CD4-positive, alpha-beta memory T cell (primary cell): ENCODE measurements around the gene FNBP1L. TPM values are rescaled to one million over a fixed set of nuclear protein-coding genes. Genes with fewer than 3 reads are reported as not detected.

Source experiments
- CTCF ChIA-PET: fragments of 350-600 bp; sonication (Branson Sonifier 250); formaldehyde crosslinking; loops from one replicate; lab custom pipeline; 2021; ENCODE audit warnings: inconsistent platforms; ENCODE audit not compliant: partially characterized antibody; lab: Charles Lee
- POLR2A ChIA-PET: fragments of 350-600 bp; sonication (Branson Sonifier 250); formaldehyde crosslinking; loops from one replicate; lab custom pipeline; 2021; ENCODE audit not compliant: partially characterized antibody; lab: Charles Lee
- DNase-seq, 5 donors: peaks; one replicate each; pipeline versions ENCODE4 v3.0.0 to v3.0.0-alpha.2; 2020 to 2022; ENCODE audit warnings: mixed read lengths in 1 of 5
- H3K27ac ChIP-seq: one replicate; pipeline ENCODE4 v1.7.0; 2013; ENCODE audit warnings: low read depth, low read length
- H3K27me3 ChIP-seq: 2 replicates; pipeline ENCODE4 v1.7.0; 2013; ENCODE audit warnings: mild to moderate bottlenecking, low read length, moderate library complexity; ENCODE audit not compliant: insufficient read depth
- H3K36me3 ChIP-seq: 2 replicates; pipeline ENCODE4 v1.7.0; 2013; ENCODE audit warnings: mild to moderate bottlenecking, low read length, moderate library complexity; ENCODE audit not compliant: insufficient read depth
- H3K4me1 ChIP-seq: 2 replicates; pipeline ENCODE4 v1.7.0; 2013; ENCODE audit warnings: mild to moderate bottlenecking, low read length, moderate library complexity; ENCODE audit not compliant: insufficient read depth
- H3K4me3 ChIP-seq, 2 donors: one replicate each; pipeline ENCODE4 v1.7.0; 2013; ENCODE audit warnings: low read length in 2 of 2, mild to moderate bottlenecking in 1 of 2
- H3K9me3 ChIP-seq, 2 donors: one replicate each; pipeline ENCODE4 v1.7.0; 2013; ENCODE audit warnings: low read length in 2 of 2, control low read depth in 1 of 2; ENCODE audit not compliant: control insufficient read depth in 1 of 2
- H3K27ac Mint-ChIP-seq, 7 donors: one replicate each; pipeline ENCODE4 v1.8.0; 2020 to 2021; ENCODE audit warnings: mixed read lengths in 7 of 7, mild to moderate bottlenecking in 6 of 7, inconsistent platforms in 3 of 7, moderate library complexity in 3 of 7
- H3K27me3 Mint-ChIP-seq, 2 donors: one replicate each; pipeline ENCODE4 v1.8.0; 2020 to 2021; ENCODE audit warnings: mixed read lengths in 2 of 2
- H3K36me3 Mint-ChIP-seq, 2 donors: one replicate each; pipeline ENCODE4 v1.8.0; 2020 to 2021; ENCODE audit warnings: mixed read lengths in 2 of 2, inconsistent platforms in 1 of 2, mild to moderate bottlenecking in 1 of 2
- H3K4me1 Mint-ChIP-seq, 4 donors: one replicate each; pipeline ENCODE4 v1.8.0; 2020 to 2021; ENCODE audit warnings: mixed read lengths in 4 of 4, mild to moderate bottlenecking in 1 of 4
- H3K4me3 Mint-ChIP-seq, 8 donors: one replicate each; pipeline ENCODE4 v1.8.0; 2020 to 2021; ENCODE audit warnings: mixed read lengths in 8 of 8, mild to moderate bottlenecking in 7 of 8, moderate library complexity in 6 of 8, inconsistent platforms in 3 of 8
- H3K9me3 Mint-ChIP-seq, 8 donors: one replicate each; pipeline ENCODE4 v1.8.0; 2020 to 2021; ENCODE audit warnings: mixed read lengths in 8 of 8, mild to moderate bottlenecking in 5 of 8, inconsistent platforms in 3 of 8, moderate library complexity in 1 of 8
- intact Hi-C: fragments of 100-400 bp; cut with micrococcal nuclease; formaldehyde crosslinking; loops from one replicate; pipeline ENCODE4 v1.15.1; 2023
- polyA plus RNA-seq, 2 donors: library from polyadenylated mRNA; unstranded; fragments of 300-500 nt; fragmentation: Illumina TruSeq; gene quantifications; one replicate each; pipeline ENCODE4 v1.2.3, GENCODE V29; 2021
- total RNA-seq, 2 experiments: library from RNA; stranded (reverse); gene quantifications; one replicate each; pipeline ENCODE4 v1.2.3, GENCODE V29; 2021

The FNBP1L gene
- total and polyA plus RNA-seq, 4 experiments from 2014 or later, result 0.53 to 2.2 (median 1.6) TPM

- H3K36me3 Mint-ChIP-seq, result no peaks in the 10 kb centered on the region
- no peak overlapping the region for H3K4me3 Mint-ChIP-seq
- Histone ChIP-seq H3K27me3 (no peaks in the 10 kb centered on the region), H3K9me3 (no peaks in the 10 kb centered on the region), H3K4me1 (no peaks in the 10 kb centered on the region), H3K4me3 (no peak overlapping the region), H3K36me3 (no peaks in the 10 kb centered on the region), H3K27ac (no peak overlapping the region)
- H3K4me1 Mint-ChIP-seq, result no peaks in the 10 kb centered on the region
- ChIA-PET CTCF (no interaction called here), POLR2A (no interaction called here)
- no peak for DNase-seq
- intact Hi-C loops, result no loop called here
- H3K9me3 Mint-ChIP-seq, result no peaks in the 10 kb centered on the region
- H3K27me3 Mint-ChIP-seq, result peaks cover 0 to 2% of the 10 kb centered on the region in 2 donors
- H3K27ac Mint-ChIP-seq, result no peak overlapping the region
Observed at GRCh38 chr1:93522721-93523120, 74.8 kb downstream of the FNBP1L start.

GRCh38 chr1:93525431-93525830, 77.5 kb downstream of the FNBP1L start:
- Mint-ChIP-seq H3K27me3 (peaks cover 1 to 2% of the 10 kb centered on the region in 2 donors), H3K27ac (no peak overlapping the region), H3K4me3 (no peak overlapping the region), H3K9me3 (no peaks in the 10 kb centered on the region), H3K4me1 (no peaks in the 10 kb centered on the region), H3K36me3 (no peaks in the 10 kb centered on the region)
- CTCF ChIA-PET, result no interaction called here
- Histone ChIP-seq H3K4me1 (no peaks in the 10 kb centered on the region), H3K27me3 (no peaks in the 10 kb centered on the region), H3K4me3 (no peak overlapping the region), H3K9me3 (no peaks in the 10 kb centered on the region), H3K36me3 (no peaks in the 10 kb centered on the region), H3K27ac (no peak overlapping the region)
- intact Hi-C loops, result no loop called here
- POLR2A ChIA-PET, result interaction anchor here (0.6 kb wide), 1 partner anchor 8 kb away, joined by 3 read pairs; no protein-coding TSS in a partner anchor
- no peak for DNase-seq

- peaks cover 1 to 2% of the 10 kb centered on the region in 2 donors for H3K27me3 Mint-ChIP-seq
- Histone ChIP-seq H3K27ac (no peak overlapping the region), H3K27me3 (no peaks in the 10 kb centered on the region), H3K4me3 (no peak overlapping the region), H3K36me3 (no peaks in the 10 kb centered on the region), H3K9me3 (no peaks in the 10 kb centered on the region), H3K4me1 (no peaks in the 10 kb centered on the region)
- H3K4me3 Mint-ChIP-seq, result no peak overlapping the region
- intact Hi-C loops, result no loop called here
- no peak for DNase-seq
- no peaks in the 10 kb centered on the region for H3K9me3 Mint-ChIP-seq
- ChIA-PET POLR2A (no interaction called here), CTCF (no interaction called here)
- H3K4me1 Mint-ChIP-seq, result no peaks in the 10 kb centered on the region
- no peak overlapping the region for H3K27ac Mint-ChIP-seq
- no peaks in the 10 kb centered on the region for H3K36me3 Mint-ChIP-seq
Observed at GRCh38 chr1:93526431-93526830, 78.5 kb downstream of the FNBP1L start.

GRCh38 chr1:93528412-93528811, 80.5 kb downstream of the FNBP1L start:
- no peaks in the 10 kb centered on the region for H3K9me3 Mint-ChIP-seq
- no peaks in the 10 kb centered on the region for H3K27me3 ChIP-seq
- no peak overlapping the region for H3K4me3 Mint-ChIP-seq
- DNase-seq, result no peak
- H3K4me1 Mint-ChIP-seq, result no peaks in the 10 kb centered on the region
- no peaks in the 10 kb centered on the region for H3K36me3 ChIP-seq
- no peak overlapping the region for H3K27ac Mint-ChIP-seq
- no peak overlapping the region for H3K27ac ChIP-seq
- no peaks in the 10 kb centered on the region for H3K9me3 ChIP-seq
- intact Hi-C loops, result no loop called here
- POLR2A ChIA-PET, result no interaction called here
- H3K36me3 Mint-ChIP-seq, result peaks cover 0 to 3% of the 10 kb centered on the region in 2 donors
- no peak overlapping the region for H3K4me3 ChIP-seq
- peaks cover 1 to 2% of the 10 kb centered on the region in 2 donors for H3K27me3 Mint-ChIP-seq
- no peaks in the 10 kb centered on the region for H3K4me1 ChIP-seq
- CTCF ChIA-PET, result no interaction called here

- no peaks in the 10 kb centered on the region for H3K36me3 ChIP-seq
- no peak overlapping the region for H3K4me3 ChIP-seq
- no peaks in the 10 kb centered on the region for H3K9me3 Mint-ChIP-seq
- peaks cover 0 to 1% of the 10 kb centered on the region in 2 donors for H3K27me3 Mint-ChIP-seq
- no peak overlapping the region for H3K4me3 Mint-ChIP-seq
- POLR2A ChIA-PET, result no interaction called here
- H3K36me3 Mint-ChIP-seq, result peaks cover 0 to 3% of the 10 kb centered on the region in 2 donors
- intact Hi-C loops, result no loop called here
- CTCF ChIA-PET, result no interaction called here
- no peaks in the 10 kb centered on the region for H3K4me1 Mint-ChIP-seq
- H3K27ac ChIP-seq, result no peak overlapping the region
- H3K9me3 ChIP-seq, result no peaks in the 10 kb centered on the region
- no peak overlapping the region for H3K27ac Mint-ChIP-seq
- H3K27me3 ChIP-seq, result no peaks in the 10 kb centered on the region
- DNase-seq, result no peak
- H3K4me1 ChIP-seq, result no peaks in the 10 kb centered on the region
Observed at GRCh38 chr1:93531193-93531592, 83.3 kb downstream of the FNBP1L start.

- H3K4me1 Mint-ChIP-seq, result no peaks in the 10 kb centered on the region
- DNase-seq, result no peak
- intact Hi-C loops, result no loop called here
- Histone ChIP-seq H3K4me1 (no peaks in the 10 kb centered on the region), H3K27me3 (no peaks in the 10 kb centered on the region), H3K36me3 (no peaks in the 10 kb centered on the region), H3K27ac (no peak overlapping the region), H3K4me3 (no peak overlapping the region), H3K9me3 (no peaks in the 10 kb centered on the region)
- ChIA-PET POLR2A (no interaction called here), CTCF (no interaction called here)
- no peak overlapping the region for H3K27ac Mint-ChIP-seq
- H3K36me3 Mint-ChIP-seq, result peaks cover 0 to 3% of the 10 kb centered on the region in 2 donors
- peaks cover 0 to 1% (median 0%) of the 10 kb centered on the region in 8 donors for H3K9me3 Mint-ChIP-seq
- peaks cover 0 to under 1% of the 10 kb centered on the region in 2 donors for H3K27me3 Mint-ChIP-seq
- H3K4me3 Mint-ChIP-seq, result no peak overlapping the region
Observed at GRCh38 chr1:93532780-93533378, 85.0 kb downstream of the FNBP1L start.

- Histone ChIP-seq H3K27ac (no peak overlapping the region), H3K9me3 (no peaks in the 10 kb centered on the region), H3K36me3 (no peaks in the 10 kb centered on the region), H3K4me3 (no peak overlapping the region), H3K27me3 (no peaks in the 10 kb centered on the region), H3K4me1 (no peaks in the 10 kb centered on the region)
- POLR2A ChIA-PET, result no interaction called here
- no peak for DNase-seq
- CTCF ChIA-PET, result no interaction called here
- Mint-ChIP-seq H3K4me3 (no peak overlapping the region), H3K4me1 (no peaks in the 10 kb centered on the region), H3K27ac (no peak overlapping the region), H3K9me3 (peaks cover 0 to 1% (median 0%) of the 10 kb centered on the region in 8 donors), H3K36me3 (peaks cover 0 to 3% of the 10 kb centered on the region in 2 donors), H3K27me3 (no peaks in the 10 kb centered on the region)
- intact Hi-C loops, result no loop called here
Observed at GRCh38 chr1:93533677-93534076, 85.8 kb downstream of the FNBP1L start.
